PC-3 (cell line): ENCODE data around the gene PEX11B. TPM values are rescaled to one million over a fixed set of nuclear protein-coding genes. Genes with fewer than 3 reads are reported as not detected.

Experiments
- ATAC-seq: fragments of 200-7000 bp; cut with Tn5 transposase; 2 replicates; pipeline ENCODE4 v1.9.1; 2020; ENCODE audit warnings: mild to moderate bottlenecking, moderate library complexity
- BruUV-seq: library from RNA; stranded (reverse); fragments of 400-500 nt; replicated peaks from 2 replicates; lab custom pipeline; 2021; lab: Mats Ljungman, UMichigan
- CTCF ChIA-PET: fragments of 300-600 bp; sonication (Branson Sonifier 250); formaldehyde crosslinking; loops from one replicate; lab custom pipeline; 2022; ENCODE audit warnings: antibody characterized with exemption; lab: Charles Lee
- POLR2A ChIA-PET: fragments of 300-600 bp; sonication (Branson Sonifier 250); formaldehyde crosslinking; loops from one replicate; lab custom pipeline; 2022; ENCODE audit warnings: antibody characterized with exemption; ENCODE audit not compliant: unreplicated experiment; lab: Charles Lee
- DNase-seq: peaks from one replicate; pipeline ENCODE4 v3.0.0-alpha.2; 2015
- H2AFZ ChIP-seq: fragments of 300-600 bp; sonication (generic); 2 replicates; pipeline ENCODE4 v1.6.0; 2016; ENCODE audit warnings: antibody characterized with exemption, low read length
- H3F3A ChIP-seq: fragments of 300-600 bp; sonication (generic); one replicate; pipeline ENCODE4 v1.6.0; 2017; ENCODE audit warnings: antibody characterized with exemption, low read length, control low read depth, mild to moderate bottlenecking; ENCODE audit not compliant: unreplicated experiment
- H3K27ac ChIP-seq: fragments of 300-600 bp; sonication (generic); 2 replicates; pipeline ENCODE4 v1.5.1; 2016; ENCODE audit warnings: mild to moderate bottlenecking, low read length
- H3K27me3 ChIP-seq: fragments of 300-600 bp; sonication (generic); 2 replicates; pipeline ENCODE4 v1.6.1; 2016; ENCODE audit warnings: low read length, mixed read lengths
- H3K36me3 ChIP-seq: fragments of 300-600 bp; sonication (generic); 2 replicates; pipeline ENCODE4 v1.6.1; 2016; ENCODE audit warnings: low read depth, mixed run types, low read length, mixed read lengths
- H3K4me1 ChIP-seq: fragments of 300-600 bp; sonication (generic); 2 replicates; pipeline ENCODE4 v1.5.1; 2016; ENCODE audit warnings: low read length; ENCODE audit not compliant: insufficient read depth
- H3K4me2 ChIP-seq: fragments of 300-600 bp; sonication (generic); 2 replicates; pipeline ENCODE4 v1.6.0; 2016; ENCODE audit warnings: low read length
- H3K4me3 ChIP-seq: fragments of 300-600 bp; sonication (generic); 2 replicates; pipeline ENCODE4 v1.5.1; 2016; ENCODE audit warnings: mild to moderate bottlenecking, low read length, mixed read lengths
- H3K79me2 ChIP-seq: fragments of 300-600 bp; sonication (generic); 2 replicates; pipeline ENCODE4 v1.6.1; 2017; ENCODE audit warnings: low read length, mixed read lengths
- H3K9ac ChIP-seq: fragments of 300-600 bp; sonication (generic); 2 replicates; pipeline ENCODE4 v1.6.0; 2016; ENCODE audit warnings: mild to moderate bottlenecking, low read length
- H3K9me2 ChIP-seq: fragments of 300-600 bp; sonication (generic); replicated peaks from 2 replicates; pipeline ENCODE4 v1.6.1; 2016; ENCODE audit warnings: mixed run types, low read length, mixed read lengths
- H3K9me3 ChIP-seq: fragments of 300-600 bp; sonication (generic); 2 replicates; pipeline ENCODE4 v1.6.1; 2016; ENCODE audit warnings: low read length, mixed read lengths
- H4K20me1 ChIP-seq: fragments of 300-600 bp; sonication (generic); 2 replicates; pipeline ENCODE4 v1.6.1; 2016; ENCODE audit warnings: low read length, mixed read lengths
- EZH2 ChIP-seq: fragments of 300-600 bp; sonication (generic); IDR thresholded peaks from one replicate; pipeline ENCODE4 v1.6.1; 2017; ENCODE audit warnings: antibody characterized with exemption, mild to moderate bottlenecking, low read length; ENCODE audit not compliant: unreplicated experiment
- EZH2phosphoT487 ChIP-seq: fragments of 300-600 bp; sonication (generic); IDR thresholded peaks from 2 replicates; pipeline ENCODE4 v1.6.1; 2018; ENCODE audit warnings: mild to moderate bottlenecking, antibody characterized with exemption, low read length, borderline replicate concordance
- intact Hi-C: fragments of 100-400 bp; cut with micrococcal nuclease; formaldehyde crosslinking; loops from 2 replicates; pipeline ENCODE4 v1.9.0; 2023
- total RNA-seq: library from RNA; depleted of rRNA; stranded (reverse); fragments of >200 nt; gene quantifications from 2 replicates; pipeline ENCODE4 v1.2.3, GENCODE V29; 2014
- TF ChIP-seq, protein P1 (sequence below): fragments of 300-600 bp; sonication (generic); conservative IDR thresholded peaks from 2 replicates; pipeline ENCODE4 v1.5.1; 2017; ENCODE audit warnings: antibody characterized with exemption, low read depth, mild to moderate bottlenecking, low read length

Gene PEX11B
- total RNA-seq, 1 experiment from 2014 or later, result 27.4 TPM

DNA sequence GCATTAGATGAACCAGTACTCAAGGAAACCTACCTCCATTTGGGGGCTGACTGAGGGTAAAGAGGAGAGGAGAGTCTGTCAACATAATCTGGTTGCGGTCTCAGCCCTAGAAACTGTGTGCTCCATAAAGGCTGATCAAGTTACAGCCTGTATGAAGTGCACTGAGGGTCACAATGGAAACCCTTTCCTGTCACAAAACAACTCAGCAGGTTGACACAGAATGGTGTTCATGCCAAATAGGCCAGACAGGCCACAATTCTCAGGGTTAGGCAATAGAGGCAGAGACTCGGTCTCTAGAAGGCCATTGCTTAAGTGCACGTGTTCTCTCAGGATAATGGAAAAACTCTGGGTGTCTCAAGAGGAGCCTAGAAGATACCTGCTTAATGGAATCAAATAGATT lies 28.8 kb downstream of the PEX11B start:
- Histone ChIP-seq H3K79me2 (no peaks in the 10 kb centered on the region), H3F3A (peaks cover 10% of the 10 kb centered on the region), H2AFZ (no peak overlapping the region), H4K20me1 (no peaks in the 10 kb centered on the region), H3K9ac (no peak overlapping the region), H3K36me3 (no peaks in the 10 kb centered on the region), H3K9me2 (no peaks in the 10 kb centered on the region), H3K27ac (peak overlapping the region; percentile 95; the same call in 1 of the 2 replicates), H3K27me3 (no peaks in the 10 kb centered on the region), H3K4me2 (no peak overlapping the region), H3K4me3 (no peak overlapping the region), H3K4me1 (peaks cover 54% of the 10 kb centered on the region), H3K9me3 (no peaks in the 10 kb centered on the region)
- CTCF ChIA-PET, result no interaction called here
- no peak for ATAC-seq
- TF ChIP-seq EZH2phosphoT487 (no peak), EZH2 (no peak)
- DNase-seq, result peak; percentile 15
- BruUV-seq, result no TSS peak
- POLR2A ChIA-PET, result no interaction called here
- intact Hi-C loops, result no loop called here

DNA sequence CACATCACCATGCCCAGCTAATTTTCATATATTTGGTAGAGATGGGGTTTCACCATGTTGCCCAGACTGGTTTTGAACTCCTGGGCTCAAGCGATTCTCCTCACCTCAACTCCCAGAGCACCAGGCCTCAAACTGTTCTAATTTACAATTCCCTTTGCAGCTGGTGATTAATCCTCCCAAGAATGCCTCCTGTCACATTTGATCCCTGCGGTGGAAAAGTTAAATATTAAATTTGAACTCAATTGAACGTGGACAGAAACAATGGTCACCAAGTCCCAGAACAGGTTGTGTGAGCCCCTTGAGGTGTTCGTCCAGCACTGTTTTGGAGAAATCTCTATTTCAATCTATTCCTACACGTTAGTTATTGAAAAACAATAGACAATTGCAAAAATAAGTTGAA lies 30.9 kb downstream of the PEX11B start:
- Histone ChIP-seq H3K36me3 (no peaks in the 10 kb centered on the region), H4K20me1 (no peaks in the 10 kb centered on the region), H3K9ac (no peak overlapping the region), H3K4me1 (peaks cover 46% of the 10 kb centered on the region), H3K79me2 (no peaks in the 10 kb centered on the region), H3K4me2 (no peak overlapping the region), H3K9me3 (no peaks in the 10 kb centered on the region), H3K27ac (no peak overlapping the region), H2AFZ (no peak overlapping the region), H3K4me3 (no peak overlapping the region), H3F3A (peaks cover 10% of the 10 kb centered on the region), H3K9me2 (no peaks in the 10 kb centered on the region), H3K27me3 (no peaks in the 10 kb centered on the region)
- TF ChIP-seq EZH2, result no peak
- no peak for TF ChIP-seq EZH2phosphoT487
- TF ChIP-seq, protein P1, sequence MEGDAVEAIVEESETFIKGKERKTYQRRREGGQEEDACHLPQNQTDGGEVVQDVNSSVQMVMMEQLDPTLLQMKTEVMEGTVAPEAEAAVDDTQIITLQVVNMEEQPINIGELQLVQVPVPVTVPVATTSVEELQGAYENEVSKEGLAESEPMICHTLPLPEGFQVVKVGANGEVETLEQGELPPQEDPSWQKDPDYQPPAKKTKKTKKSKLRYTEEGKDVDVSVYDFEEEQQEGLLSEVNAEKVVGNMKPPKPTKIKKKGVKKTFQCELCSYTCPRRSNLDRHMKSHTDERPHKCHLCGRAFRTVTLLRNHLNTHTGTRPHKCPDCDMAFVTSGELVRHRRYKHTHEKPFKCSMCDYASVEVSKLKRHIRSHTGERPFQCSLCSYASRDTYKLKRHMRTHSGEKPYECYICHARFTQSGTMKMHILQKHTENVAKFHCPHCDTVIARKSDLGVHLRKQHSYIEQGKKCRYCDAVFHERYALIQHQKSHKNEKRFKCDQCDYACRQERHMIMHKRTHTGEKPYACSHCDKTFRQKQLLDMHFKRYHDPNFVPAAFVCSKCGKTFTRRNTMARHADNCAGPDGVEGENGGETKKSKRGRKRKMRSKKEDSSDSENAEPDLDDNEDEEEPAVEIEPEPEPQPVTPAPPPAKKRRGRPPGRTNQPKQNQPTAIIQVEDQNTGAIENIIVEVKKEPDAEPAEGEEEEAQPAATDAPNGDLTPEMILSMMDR, result no peak
- no TSS peak for BruUV-seq
- intact Hi-C loops, result no loop called here
- ATAC-seq (no peak), DNase-seq (peak; percentile 66)
- CTCF ChIA-PET, result interaction anchor here (0.7 kb wide), 1 partner anchor 29 kb away, joined by 3 read pairs; the partner anchor contains the start of gene PIAS3
- POLR2A ChIA-PET, result no interaction called here

DNA sequence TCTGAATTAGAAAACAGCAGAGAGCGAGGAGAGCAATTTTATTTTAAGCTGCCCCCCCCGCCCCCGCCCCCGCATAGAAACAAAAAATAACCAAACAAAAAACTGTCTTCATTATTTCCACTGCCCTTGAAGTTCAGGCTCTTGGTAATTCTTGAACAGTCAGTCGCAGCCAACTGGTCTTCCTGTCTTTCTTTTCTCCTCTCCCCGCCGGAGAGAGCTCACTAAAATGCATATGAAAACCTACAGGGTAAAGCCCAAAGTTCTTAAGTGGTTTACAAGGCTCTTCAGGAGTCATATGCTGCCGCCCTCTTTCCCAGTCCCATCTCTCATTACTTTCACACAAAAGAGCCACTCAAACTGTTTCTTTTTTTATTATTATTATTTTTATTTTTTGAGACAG lies 31.7 kb downstream of the PEX11B start:
- Histone ChIP-seq H3K4me3 (no peak overlapping the region), H3K27me3 (no peaks in the 10 kb centered on the region), H3K36me3 (no peaks in the 10 kb centered on the region), H3F3A (peaks cover 10% of the 10 kb centered on the region), H3K4me1 (peaks cover 42% of the 10 kb centered on the region), H3K9me3 (no peaks in the 10 kb centered on the region), H3K4me2 (no peak overlapping the region), H3K9me2 (no peaks in the 10 kb centered on the region), H3K27ac (no peak overlapping the region), H3K79me2 (no peaks in the 10 kb centered on the region), H2AFZ (no peak overlapping the region), H4K20me1 (no peaks in the 10 kb centered on the region), H3K9ac (no peak overlapping the region)
- DNase-seq (no peak), ATAC-seq (no peak)
- intact Hi-C loops, result no loop called here
- BruUV-seq, result no TSS peak
- ChIA-PET CTCF (no interaction called here), POLR2A (no interaction called here)
- TF ChIP-seq EZH2 (no peak), EZH2phosphoT487 (no peak)
- TF ChIP-seq, protein P1, result no peak
